ENCODE data around the gene CLIP2.

DNA sequence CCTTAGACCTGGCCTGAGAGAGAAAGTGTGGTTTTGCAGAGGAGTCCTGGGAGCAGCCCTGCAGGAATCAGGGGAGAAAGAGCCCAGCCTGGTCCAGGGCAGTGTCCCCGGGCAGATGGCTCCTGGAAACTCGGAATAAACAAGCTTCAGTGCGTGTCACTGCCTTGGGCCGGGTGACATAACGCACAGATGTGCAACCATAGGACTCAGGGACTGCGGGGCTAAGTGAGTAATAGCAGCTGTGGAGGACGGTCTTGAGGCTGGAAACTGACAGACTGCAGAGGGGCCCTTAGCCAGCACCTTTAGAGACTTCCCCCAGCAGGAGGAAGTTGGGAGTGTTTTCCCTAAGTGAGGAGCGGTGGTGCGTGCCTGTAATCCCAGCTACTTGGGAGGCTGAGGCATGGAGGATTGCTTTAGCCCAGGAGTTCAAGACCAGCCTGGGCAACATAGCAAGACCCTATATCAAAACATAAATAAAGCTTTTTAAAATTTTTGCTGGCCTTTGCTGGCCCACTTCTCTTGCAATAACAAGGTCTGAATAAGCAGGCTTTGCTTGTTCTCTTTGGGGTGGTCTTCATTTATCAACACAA lies 5.3 kb upstream of the CLIP2 start:
- TF ChIP-seq, protein P1, sequence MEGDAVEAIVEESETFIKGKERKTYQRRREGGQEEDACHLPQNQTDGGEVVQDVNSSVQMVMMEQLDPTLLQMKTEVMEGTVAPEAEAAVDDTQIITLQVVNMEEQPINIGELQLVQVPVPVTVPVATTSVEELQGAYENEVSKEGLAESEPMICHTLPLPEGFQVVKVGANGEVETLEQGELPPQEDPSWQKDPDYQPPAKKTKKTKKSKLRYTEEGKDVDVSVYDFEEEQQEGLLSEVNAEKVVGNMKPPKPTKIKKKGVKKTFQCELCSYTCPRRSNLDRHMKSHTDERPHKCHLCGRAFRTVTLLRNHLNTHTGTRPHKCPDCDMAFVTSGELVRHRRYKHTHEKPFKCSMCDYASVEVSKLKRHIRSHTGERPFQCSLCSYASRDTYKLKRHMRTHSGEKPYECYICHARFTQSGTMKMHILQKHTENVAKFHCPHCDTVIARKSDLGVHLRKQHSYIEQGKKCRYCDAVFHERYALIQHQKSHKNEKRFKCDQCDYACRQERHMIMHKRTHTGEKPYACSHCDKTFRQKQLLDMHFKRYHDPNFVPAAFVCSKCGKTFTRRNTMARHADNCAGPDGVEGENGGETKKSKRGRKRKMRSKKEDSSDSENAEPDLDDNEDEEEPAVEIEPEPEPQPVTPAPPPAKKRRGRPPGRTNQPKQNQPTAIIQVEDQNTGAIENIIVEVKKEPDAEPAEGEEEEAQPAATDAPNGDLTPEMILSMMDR (conservative IDR thresholded peaks at IDR 0.05; ENCODE audit: low read depth, low read length): no peak
- no peak for TF ChIP-seq MAFK (IDR thresholded peaks at IDR 0.05; ENCODE audit: low read depth, low read length)
- no peak for TF ChIP-seq POLR2A (IDR thresholded peaks at IDR 0.05; ENCODE audit: low read depth, low read length)
- TF ChIP-seq RFX5 (IDR thresholded peaks at IDR 0.05; ENCODE audit: low read depth, low read length): no peak
- no peak for TF ChIP-seq RAD21 (IDR thresholded peaks at IDR 0.05; ENCODE audit: low read length)
- no peak for TF ChIP-seq FOS (IDR thresholded peaks at IDR 0.05; ENCODE audit: low read depth, low read length)
- TF ChIP-seq, protein P2, sequence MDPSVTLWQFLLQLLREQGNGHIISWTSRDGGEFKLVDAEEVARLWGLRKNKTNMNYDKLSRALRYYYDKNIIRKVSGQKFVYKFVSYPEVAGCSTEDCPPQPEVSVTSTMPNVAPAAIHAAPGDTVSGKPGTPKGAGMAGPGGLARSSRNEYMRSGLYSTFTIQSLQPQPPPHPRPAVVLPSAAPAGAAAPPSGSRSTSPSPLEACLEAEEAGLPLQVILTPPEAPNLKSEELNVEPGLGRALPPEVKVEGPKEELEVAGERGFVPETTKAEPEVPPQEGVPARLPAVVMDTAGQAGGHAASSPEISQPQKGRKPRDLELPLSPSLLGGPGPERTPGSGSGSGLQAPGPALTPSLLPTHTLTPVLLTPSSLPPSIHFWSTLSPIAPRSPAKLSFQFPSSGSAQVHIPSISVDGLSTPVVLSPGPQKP (IDR thresholded peaks at IDR 0.05; ENCODE audit: borderline replicate concordance, low read depth, low read length): no peak
- no peak for TF ChIP-seq CHD1 (IDR thresholded peaks at IDR 0.05; ENCODE audit: low read depth, low read length)
